HT-29 (cell line): Measurements from ENCODE around the gene DOK3. TPM values are rescaled to one million over a fixed set of nuclear protein-coding genes. Genes with fewer than 3 reads are reported as not detected.
A peak's percentile ranks its signal among the peaks of the same experiment; 100 is the strongest.
"Not testable (repeated sequence)": the region's sequence is repeated elsewhere in the genome, so short reads cannot be mapped to it uniquely, and the experiment has no call there.

Source experiments
- DNase-seq: peaks from one replicate; pipeline ENCODE4 v3.0.0-alpha.2; 2015; ENCODE audit warnings: low spot score
- total RNA-seq: library from RNA; depleted of rRNA; stranded (reverse); fragments of >200 nt; shearing (Covaris generic); gene quantifications from 2 replicates; pipeline ENCODE4 v1.2.3, GENCODE V29; 2014

The DOK3 gene
- total RNA-seq, 1 experiment from 2014 or later, result 1.6 TPM

DNA sequence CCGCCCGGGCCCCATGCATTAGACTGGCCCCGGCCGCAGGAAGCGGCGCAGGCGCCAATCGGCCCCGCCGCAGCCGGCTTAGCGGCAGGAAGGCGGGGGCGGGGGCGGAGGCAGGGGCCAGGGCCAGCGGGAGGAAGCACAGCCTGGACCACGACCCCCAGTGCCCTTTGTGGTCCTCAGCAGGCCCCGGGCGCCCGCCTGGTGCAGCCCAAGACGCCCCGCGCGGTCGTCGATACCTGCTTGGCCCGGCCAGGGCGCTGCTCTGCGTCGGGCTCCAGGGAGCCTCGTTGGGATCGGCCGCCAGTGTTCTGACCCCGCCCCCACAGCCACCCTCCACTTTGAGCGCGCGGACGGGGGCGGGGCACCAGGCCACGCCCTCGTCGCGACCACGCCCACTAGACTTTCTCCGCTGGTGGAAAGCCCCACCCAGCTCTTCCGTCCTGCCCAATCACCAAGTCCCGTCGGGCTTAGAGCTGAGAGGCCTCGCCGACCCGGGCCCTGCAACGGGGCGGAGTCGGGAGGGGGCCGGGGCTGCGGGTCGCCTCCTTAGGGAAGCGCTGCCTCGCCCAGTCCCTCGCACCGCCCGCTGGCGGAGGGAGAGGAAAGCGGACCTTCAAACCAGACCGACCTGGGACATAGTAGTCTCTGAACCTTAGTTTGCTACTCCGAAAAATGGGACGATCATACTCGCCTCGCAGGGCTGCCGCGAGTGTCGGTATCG lies 12.2 kb downstream of the DOK3 start, which contains the start of gene PDLIM7:
Gene PDLIM7 (minus strand): TSS at position 313 of the 721 bp plus-strand sequence. CDS start 1,092 bp downstream, outside the sequence.
- DNase-seq, result peak; percentile 96

GRCh38 chr5:177496727-177497291 lies 12.8 kb downstream of the DOK3 start:
- no peak for DNase-seq

DNA sequence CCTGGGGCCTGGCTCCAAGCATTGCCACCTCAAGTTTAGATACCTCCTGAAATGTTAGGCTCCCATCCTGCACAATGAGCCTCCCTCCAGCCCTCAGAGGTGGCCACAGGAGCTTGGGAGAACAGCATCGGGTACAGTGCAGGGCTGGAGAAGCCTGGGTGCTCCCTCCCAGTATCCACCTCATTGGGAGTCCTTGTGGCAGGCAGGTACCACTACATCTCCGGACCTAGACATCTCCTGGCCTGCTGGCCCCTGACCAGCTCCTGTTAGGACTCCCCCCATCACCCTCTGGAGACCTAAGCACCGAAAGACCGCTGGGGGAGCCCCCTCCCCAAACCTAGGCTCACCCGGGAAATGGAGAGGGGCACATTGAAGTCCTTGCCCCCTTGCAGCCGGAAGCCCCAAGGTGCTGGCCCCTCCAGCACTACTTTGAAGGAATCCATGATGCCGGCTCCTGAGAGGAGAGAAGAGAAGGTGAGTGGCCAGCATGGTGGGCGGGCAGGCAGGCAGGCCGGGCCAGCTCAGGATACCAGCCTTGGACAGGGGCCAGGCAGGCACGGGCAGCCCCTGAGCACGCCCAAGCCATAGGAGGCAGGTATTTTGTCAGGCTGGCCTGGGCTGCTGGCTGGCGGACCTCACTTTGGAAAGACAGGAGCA lies 13.4 kb downstream of the DOK3 start:
- DNase-seq, result peak; percentile 64

DNA sequence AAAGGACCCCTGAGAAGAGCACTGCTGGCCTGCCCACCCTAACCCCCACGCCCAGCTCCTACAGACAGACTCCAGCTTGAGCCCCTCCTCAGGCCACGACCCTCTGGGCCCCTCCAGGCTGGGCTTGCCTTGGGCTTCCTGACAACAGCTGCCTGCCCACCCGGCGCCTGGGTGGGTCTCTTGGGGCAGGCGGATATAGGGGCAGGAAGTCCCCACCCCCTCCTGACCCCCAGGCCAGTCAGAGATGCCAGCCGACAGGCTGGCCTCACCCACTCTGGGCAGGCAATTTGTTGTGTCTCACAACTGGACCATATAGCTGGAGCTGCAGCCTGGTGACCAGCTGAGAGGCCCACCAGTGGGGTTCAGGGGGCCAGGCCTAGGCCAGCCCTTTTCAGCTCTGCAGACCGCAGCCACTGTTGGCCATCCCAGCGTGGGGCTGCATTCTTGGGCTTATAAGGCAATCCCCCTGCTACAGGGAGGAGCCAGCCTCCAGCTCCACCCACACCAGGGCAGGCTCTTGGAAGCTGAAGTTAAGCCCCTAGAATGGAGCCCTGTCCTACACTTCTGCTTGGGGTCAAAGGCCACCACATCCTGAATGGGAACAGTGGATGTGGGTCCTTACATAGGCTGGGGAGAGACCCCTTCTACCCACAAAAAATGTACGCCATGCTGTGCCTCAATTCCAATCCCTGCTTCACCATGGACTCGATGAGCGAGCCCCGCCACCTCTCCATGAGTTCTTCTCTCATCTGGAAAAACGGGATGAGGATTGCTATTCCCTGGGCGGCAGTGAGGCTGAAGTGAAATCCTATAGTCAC lies 14.2 kb downstream of the DOK3 start:
- DNase-seq, result no peak

DNA sequence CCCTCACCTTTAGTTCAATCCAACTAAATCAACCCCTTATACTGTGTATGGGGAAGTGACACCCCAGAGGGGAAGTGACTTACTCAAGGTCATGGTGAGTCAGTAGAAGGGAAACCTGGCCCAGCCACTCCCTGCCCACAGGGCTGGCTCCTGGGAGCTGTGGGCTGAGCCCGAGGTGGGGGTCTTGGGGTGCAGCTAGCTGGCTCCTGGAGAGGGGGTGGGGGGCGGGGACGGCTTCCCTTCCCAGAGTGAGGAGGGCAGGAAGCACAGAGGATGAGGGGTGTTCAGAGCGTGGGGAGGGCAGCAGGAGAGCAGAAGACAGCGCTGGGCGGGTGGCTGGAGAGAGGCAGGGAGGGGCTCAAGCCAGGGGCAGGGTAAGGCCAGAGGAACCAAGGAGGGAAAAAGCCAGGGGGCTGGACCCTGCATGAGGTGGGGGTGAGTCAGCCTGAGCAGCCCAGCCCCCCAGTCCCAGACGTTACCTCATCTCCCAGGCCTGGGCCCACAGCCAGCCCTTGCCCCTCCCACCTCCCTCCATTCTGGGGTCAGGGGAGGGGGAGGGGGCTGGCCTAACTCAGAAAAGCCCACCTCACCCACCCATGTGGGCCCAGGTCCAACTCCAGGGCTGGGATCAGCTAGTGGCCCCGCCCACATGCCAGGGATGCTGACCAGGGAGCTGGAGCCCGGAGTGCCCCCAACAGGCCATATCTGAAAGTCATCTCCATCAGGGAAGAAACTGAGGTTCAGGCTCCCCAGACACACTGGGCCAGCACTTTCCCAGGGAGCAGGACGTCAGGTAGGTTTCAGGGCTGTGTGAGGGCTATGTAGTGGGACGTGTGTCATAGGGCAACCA lies 15.1 kb downstream of the DOK3 start:
- DNase-seq, result peak; percentile 32

- no peak for DNase-seq
Observed at GRCh38 chr5:177493795-177494345, 15.8 kb downstream of the DOK3 start.

GRCh38 chr5:177492841-177493240 lies 16.8 kb downstream of the DOK3 start:
- DNase-seq, result no peak

- no peak for DNase-seq
Observed at GRCh38 chr5:177491983-177492746, 17.5 kb downstream of the DOK3 start.

DNA sequence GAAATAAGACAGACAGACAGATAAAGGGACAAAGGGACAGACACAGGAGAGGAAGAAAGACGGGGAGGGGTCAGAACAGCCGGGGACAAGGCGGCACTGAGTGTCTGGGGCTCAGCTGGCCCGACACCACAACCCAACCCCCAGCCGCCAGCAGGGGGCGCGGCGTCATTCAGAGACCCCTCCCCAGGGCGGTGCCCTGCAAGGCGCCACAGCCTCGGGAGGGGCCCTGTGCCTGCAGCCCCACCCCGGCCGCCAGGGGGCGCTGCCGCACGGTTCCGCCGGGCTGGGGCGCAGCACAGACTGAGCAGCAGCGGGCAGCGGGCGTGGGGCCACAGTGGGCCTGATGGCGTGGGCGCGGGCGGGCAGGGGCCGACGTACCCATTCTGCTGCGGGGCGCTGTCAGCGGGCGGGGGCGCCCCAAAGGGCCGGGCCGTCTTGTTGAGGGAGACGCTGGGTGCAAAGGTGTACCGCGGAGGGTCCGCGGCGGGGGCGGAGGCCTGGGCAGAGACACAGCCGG lies 18.1 kb downstream of the DOK3 start:
- peak; percentile 46 for DNase-seq

DNA sequence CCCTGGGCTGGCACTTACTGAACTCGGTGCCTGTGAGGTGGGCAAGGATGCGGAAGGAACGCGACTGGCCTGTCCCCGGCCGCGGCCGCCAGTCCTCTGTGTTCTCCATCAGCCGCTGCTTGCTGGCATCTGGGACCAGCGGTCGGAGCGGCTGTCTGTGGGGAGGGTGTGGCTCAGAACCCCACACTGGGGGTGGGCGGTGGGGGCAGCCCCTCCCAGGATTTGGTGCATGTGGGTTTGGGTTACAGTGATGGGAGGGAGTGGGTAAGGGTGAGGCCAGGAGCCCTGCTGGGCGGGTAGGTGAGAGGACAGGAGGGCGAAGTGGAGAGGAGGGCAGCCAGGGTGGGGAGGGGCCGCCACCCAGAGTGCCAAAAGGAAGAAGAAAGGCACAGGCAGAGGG lies 18.6 kb downstream of the DOK3 start:
- no peak for DNase-seq

DNA sequence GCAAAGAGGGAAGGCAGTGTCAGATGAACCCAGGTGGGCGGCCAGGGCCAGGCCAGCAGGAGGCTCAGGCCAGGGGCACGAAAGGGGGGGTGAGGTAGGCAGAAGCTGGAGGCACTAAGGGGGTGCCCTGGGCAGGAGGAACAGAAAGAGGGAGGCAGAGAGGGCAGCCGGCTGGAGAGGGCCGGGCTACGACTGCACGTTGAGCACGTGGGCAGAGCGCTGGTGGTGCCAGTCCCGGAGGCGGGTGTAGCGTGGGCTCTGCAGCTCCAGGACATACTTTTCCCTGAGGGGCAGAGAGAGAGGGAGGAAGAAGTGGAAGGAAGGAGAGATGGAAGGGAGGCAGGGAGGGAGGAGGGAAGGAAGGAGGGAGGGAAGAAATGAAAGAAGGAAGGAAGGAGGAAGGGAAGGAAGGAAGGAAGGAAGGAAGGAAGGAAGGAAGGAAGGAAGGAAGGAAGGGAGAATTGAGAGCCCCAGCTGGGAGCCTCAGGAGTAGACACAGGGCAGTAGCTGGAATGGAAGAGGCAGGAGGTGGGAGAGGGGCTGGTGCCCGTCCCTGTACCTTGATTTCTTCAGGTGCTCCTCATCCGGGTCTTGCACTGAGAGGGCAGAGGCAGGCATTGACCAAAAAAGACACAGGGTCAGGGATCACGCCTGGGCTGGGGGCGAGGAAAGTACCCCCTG lies 19.2 kb downstream of the DOK3 start:
- DNase-seq, result no peak

GRCh38 chr5:177489119-177489716 lies 20.4 kb downstream of the DOK3 start:
- DNase-seq, result no peak

DNA sequence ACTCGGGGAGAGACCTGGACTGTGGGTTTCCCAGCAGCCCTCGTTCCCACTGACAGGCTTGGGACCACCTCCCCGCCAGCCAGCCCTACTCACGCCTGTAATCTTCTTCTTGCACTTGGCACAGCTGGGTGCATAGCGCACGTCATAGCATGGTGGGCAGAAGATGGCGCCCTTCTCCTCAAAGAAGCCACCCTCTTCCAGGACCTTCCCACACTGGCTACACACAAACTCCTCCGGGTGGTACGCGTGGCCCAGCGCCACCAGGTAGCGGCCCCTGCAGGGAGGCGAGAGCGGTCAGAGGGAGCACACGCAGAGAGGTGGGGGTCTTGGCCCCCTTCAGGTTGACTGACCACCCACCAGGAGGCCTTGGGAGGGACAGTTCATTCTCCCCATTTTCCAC lies 21.7 kb downstream of the DOK3 start:
- DNase-seq, result no peak

DNA sequence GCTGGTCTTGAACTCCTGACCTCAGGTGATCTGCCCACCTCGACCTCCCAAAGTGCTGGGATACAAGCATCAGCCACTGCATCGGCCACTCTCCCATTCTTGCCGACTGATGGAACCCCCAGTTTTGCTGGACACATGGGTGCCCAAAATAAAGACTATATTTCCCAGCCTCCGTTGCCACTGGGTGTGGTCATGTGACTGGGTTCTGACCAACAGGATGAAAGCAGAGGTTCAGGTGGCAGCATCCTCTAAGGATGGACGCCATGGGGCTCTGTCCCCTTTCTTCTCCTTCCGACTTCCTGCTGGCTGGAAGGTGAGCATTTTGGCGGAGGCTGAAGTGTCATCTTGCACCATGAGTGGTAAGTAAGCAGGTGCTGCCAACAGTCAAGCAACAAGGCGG lies 22.5 kb downstream of the DOK3 start:
- no peak for DNase-seq

GRCh38 chr5:177486256-177486655 lies 23.4 kb downstream of the DOK3 start:
- no peak for DNase-seq

DNA sequence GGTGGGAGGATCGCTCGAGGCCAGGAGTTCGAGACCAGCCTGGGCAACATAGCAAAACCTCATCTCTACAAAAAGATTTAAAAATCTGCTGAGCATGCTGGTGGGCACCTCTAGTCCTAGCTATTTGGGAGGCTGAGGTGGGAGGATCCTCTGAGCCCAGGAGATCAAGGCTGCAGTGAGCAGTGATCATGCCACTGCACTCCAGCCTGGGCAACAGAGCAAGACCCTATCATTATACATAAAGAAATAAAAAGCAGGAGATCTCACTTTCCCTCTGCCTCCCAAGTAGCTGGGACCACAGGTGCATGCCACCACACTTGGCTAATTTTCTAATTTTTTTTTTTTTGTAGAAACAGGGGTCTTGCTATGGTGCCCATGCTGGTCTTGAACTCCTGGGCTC lies 23.9 kb downstream of the DOK3 start:
- not testable (repeated sequence) for DNase-seq

DNA sequence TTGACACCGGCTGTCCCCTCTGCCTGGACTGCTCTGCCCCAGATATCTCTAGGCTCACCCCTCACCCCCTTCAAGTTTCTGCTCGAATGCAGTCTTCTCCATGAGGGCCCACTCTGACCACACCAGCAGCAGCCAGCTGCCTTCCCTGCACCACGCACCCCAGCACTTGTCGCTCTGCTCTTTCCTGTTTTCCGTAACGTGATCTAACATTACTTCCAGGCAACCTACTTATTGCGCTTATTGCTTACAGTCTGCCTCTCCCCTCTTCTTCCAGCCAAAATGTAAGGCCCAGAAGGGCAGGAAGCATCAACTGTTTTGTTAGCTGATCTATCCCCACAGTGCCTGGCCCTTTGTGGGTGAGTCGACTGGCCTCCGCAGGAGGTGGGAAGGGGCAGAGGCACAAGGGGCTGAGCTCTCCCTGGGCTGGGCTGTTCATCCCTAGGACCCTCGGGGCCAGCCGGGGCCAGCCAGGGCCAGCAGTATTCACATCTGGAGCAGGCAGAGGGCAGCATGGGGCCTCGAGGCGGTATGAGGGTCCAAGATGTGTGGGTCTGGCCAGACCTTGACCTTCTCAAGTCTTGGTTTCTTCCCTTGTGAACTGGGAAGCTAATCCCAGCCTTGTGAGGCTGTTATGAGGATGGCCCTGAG lies 24.6 kb downstream of the DOK3 start:
- DNase-seq, result no peak
